K562 (cell line): Measurements from ENCODE around the gene PDGFA. TPM values are rescaled to one million over a fixed set of nuclear protein-coding genes. Genes with fewer than 3 reads are reported as not detected.
A peak's percentile ranks its signal among the peaks of the same experiment; 100 is the strongest.

Experiments
- ARID3A ChIP-seq: IDR thresholded peaks from 2 replicates; pipeline ENCODE4 v1.6.1; 2012; ENCODE audit warnings: low read depth, low read length, improper control_type of control experiment, borderline replicate concordance
- ARID4B ChIP-seq: sonication (generic); formaldehyde crosslinking; IDR thresholded peaks from 2 replicates; pipeline ENCODE4 v1.8.0; 2022; ENCODE audit warnings: mild to moderate bottlenecking, missing genetic modification reagents
- ARNT ChIP-seq, 2 experiments: fragments of 450-650 bp; IDR thresholded peaks; 2 replicates each; pipeline ENCODE4 v1.6.1; 2016; ENCODE audit warnings: mild to moderate bottlenecking in 1 of 2
- CHD1 ChIP-seq: fragments of 200-600 bp; sonication (generic); IDR thresholded peaks from one replicate; pipeline ENCODE4 v1.6.1; 2012; ENCODE audit warnings: mild to moderate bottlenecking, moderate library complexity, low read length, inconsistent platforms
- DLX4 ChIP-seq: fragments of 250-450 bp; sonication (Bioruptor Pico); IDR thresholded peaks from 2 replicates; pipeline ENCODE4 v1.6.1; 2021; ENCODE audit warnings: mild to moderate bottlenecking
- EP400 ChIP-seq: fragments of 450-650 bp; IDR thresholded peaks from 2 replicates; pipeline ENCODE4 v1.6.1; 2017; ENCODE audit warnings: antibody characterized with exemption, mild to moderate bottlenecking, moderate library complexity
- FOXM1 ChIP-seq, 2 experiments: fragments of 450-650 bp in 1 of 2; sonication (generic) in 1 of 2; formaldehyde crosslinking in 1 of 2; IDR thresholded peaks; 2 replicates each; pipeline versions ENCODE4 v1.6.1 to v1.9.0; 2017 to 2022; ENCODE audit warnings: low read depth in 2 of 2, mild to moderate bottlenecking in 2 of 2, missing genetic modification reagents in 1 of 2, moderate library complexity in 1 of 2
- GMEB1 ChIP-seq: fragments of 250-450 bp; sonication (Bioruptor Pico); IDR thresholded peaks from 2 replicates; pipeline ENCODE4 v1.4.0; 2020; ENCODE audit warnings: mild to moderate bottlenecking
- KDM1A ChIP-seq, 2 experiments: fragments of 450-650 bp; IDR thresholded peaks; 2 replicates each; pipeline ENCODE4 v1.6.1; 2016; ENCODE audit warnings: mild to moderate bottlenecking in 2 of 2
- NR4A1 ChIP-seq, 2 experiments: fragments of 250-450 bp in 1 of 2; fragments of 450-650 bp in 1 of 2; sonication (Bioruptor Pico) in 1 of 2; IDR thresholded peaks; 2 replicates each; pipeline versions ENCODE4 v1.4.0 to v1.6.1; 2016 to 2020; ENCODE audit warnings: mild to moderate bottlenecking in 2 of 2, missing compliant biosample characterization in 1 of 2, missing genetic modification characterization in 1 of 2, moderate library complexity in 1 of 2
- RAD21 ChIP-seq, 2 experiments: fragments of 250-450 bp in 1 of 2; fragments of 450-650 bp in 1 of 2; sonication (Bioruptor Pico) in 1 of 2; formaldehyde crosslinking in 1 of 2; IDR thresholded peaks in 1 of 2; conservative IDR thresholded peaks in 1 of 2; 2 replicates each; pipeline versions ENCODE4 v1.4.0 to v1.8.0; 2020 to 2022; ENCODE audit warnings: mild to moderate bottlenecking in 2 of 2, moderate library complexity in 1 of 2
- ZNF12 ChIP-seq: sonication (generic); formaldehyde crosslinking; IDR thresholded peaks from 2 replicates; pipeline ENCODE4 v1.4.0; 2020; ENCODE audit warnings: mild to moderate bottlenecking, missing genetic modification reagents
- ZNF444 ChIP-seq: fragments of 250-450 bp; sonication (Bioruptor Pico); IDR thresholded peaks from 2 replicates; pipeline ENCODE4 v1.4.0; 2020; ENCODE audit warnings: mild to moderate bottlenecking, moderate library complexity
- ZNF766 ChIP-seq: fragments of 200-800 bp; sonication (Bioruptor generic); conservative IDR thresholded peaks from 2 replicates; pipeline ENCODE4 v1.6.1; 2016; ENCODE audit warnings: missing genetic modification characterization, missing compliant biosample characterization
- ZNF830 ChIP-seq: fragments of 250-450 bp; sonication (Bioruptor Pico); IDR thresholded peaks from 2 replicates; pipeline ENCODE4 v1.5.0; 2021; ENCODE audit warnings: mild to moderate bottlenecking
- polyA plus RNA-seq, 8 experiments: library from polyadenylated mRNA; depleted of rRNA in 4 of 8; stranded (reverse) in 5 of 8; unstranded in 3 of 8; fragments of >200 nt; fragmentation: Nextera tagmentation in 2 of 8; fragmentation: Illumina TruSeq in 1 of 8; extraction: Ambion mirVana in 2 of 8; extraction: Trizol in 1 of 8; gene quantifications; 2 replicates each; pipeline versions ENCODE4 v1.2.1 to v1.2.3, GENCODE V29; 2011 to 2014; ENCODE audit warnings: inconsistent platforms in 1 of 8, missing spikeins in 1 of 8
- total RNA-seq, 7 experiments: library from RNA; depleted of rRNA in 6 of 7; stranded (reverse); fragments of >200 nt in 6 of 7; fragmentation: Illumina TruSeq in 2 of 7; extraction: Trizol in 2 of 7; gene quantifications; 2 replicates each; pipeline versions ENCODE4 v1.2.1 to v1.2.3, GENCODE V29; 2011 to 2021; ENCODE audit warnings: low replicate concordance in 1 of 7

PDGFA gene
- total and polyA plus RNA-seq, 9 of the 15 experiments (the other 6 are each of a cell fraction or from before 2014, with no cell fraction given) = 2.5 to 10.2 (median 4.6) TPM

GRCh38 chr7:523347-524336 lies 4.0 kb upstream of the PDGFA start (continued):
- peak; percentile 46; the same call in 1 of the 2 replicates for TF ChIP-seq FOXM1 (IDR thresholded peaks at IDR 0.05; ENCODE audit: low read depth)
- TF ChIP-seq FOXM1 (CRISPR knock-in tag; IDR thresholded peaks at IDR 0.05; ENCODE audit: low read depth) = no peak
- TF ChIP-seq ZNF766 (CRISPR knock-in tag) = peak; percentile 41; the same call in 1 of the 2 replicates
- TF ChIP-seq KDM1A (IDR thresholded peaks at IDR 0.05) = peak; percentile 54 to 56; a peak in 3 of 4 replicates
- TF ChIP-seq NR4A1 (CRISPR knock-in tag; IDR thresholded peaks at IDR 0.05) = no peak
- 0 out of 2 replicates have a peak, but pooled peaks have one; percentile 30 for TF ChIP-seq NR4A1 (tag; IDR thresholded peaks at IDR 0.05)
- TF ChIP-seq ARNT (IDR thresholded peaks at IDR 0.05) = 0 out of 4 replicates have a peak, but pooled peaks of 1 of the 2 experiments have one; percentile 29
- no peak for TF ChIP-seq ZNF12 (CRISPR knock-in tag)
- no peak for TF ChIP-seq ZNF830 (CRISPR knock-in tag)
- no peak for TF ChIP-seq RAD21 (CRISPR knock-in tag; conservative IDR thresholded peaks at IDR 0.05 in 1 of 2, IDR thresholded peaks at IDR 0.05 in 1 of 2)
- TF ChIP-seq ARID3A = no peak
- no peak for TF ChIP-seq CHD1
- no peak for TF ChIP-seq GMEB1 (CRISPR knock-in tag)
- no peak for TF ChIP-seq DLX4 (CRISPR knock-in tag)
- TF ChIP-seq ZNF444 (CRISPR knock-in tag) = no peak
- TF ChIP-seq EP400 = 0 out of 2 replicates have a peak, but pooled peaks have one; percentile 15
- TF ChIP-seq ARID4B (CRISPR knock-in tag) = no peak
